Stimulated activated CD8-positive, alpha-beta memory T cell treated with anti-CD3 and anti-CD28 coated beads, Interleukin-15, amount 100 ng/mL, for 24 hours (primary cell): ENCODE results near the gene NAA38.

Source experiments
- DNase-seq: peaks from one replicate; pipeline ENCODE4 v3.0.0-alpha.2; 2020; ENCODE audit warnings: low read depth

NAA38 gene

GRCh38 chr17:7852262-7852670, 5.1 kb downstream of the NAA38 start:
- DNase-seq = no peak

GRCh38 chr17:7851438-7852261, 5.7 kb downstream of the NAA38 start:
- peak; percentile 75 for DNase-seq

- DNase-seq = no peak
Observed at GRCh38 chr17:7850701-7851437, 6.5 kb downstream of the NAA38 start.

- no peak for DNase-seq
Observed at GRCh38 chr17:7849751-7850504, 7.4 kb downstream of the NAA38 start.

GRCh38 chr17:7849130-7849750, 8.1 kb downstream of the NAA38 start:
- DNase-seq = no peak

DNA sequence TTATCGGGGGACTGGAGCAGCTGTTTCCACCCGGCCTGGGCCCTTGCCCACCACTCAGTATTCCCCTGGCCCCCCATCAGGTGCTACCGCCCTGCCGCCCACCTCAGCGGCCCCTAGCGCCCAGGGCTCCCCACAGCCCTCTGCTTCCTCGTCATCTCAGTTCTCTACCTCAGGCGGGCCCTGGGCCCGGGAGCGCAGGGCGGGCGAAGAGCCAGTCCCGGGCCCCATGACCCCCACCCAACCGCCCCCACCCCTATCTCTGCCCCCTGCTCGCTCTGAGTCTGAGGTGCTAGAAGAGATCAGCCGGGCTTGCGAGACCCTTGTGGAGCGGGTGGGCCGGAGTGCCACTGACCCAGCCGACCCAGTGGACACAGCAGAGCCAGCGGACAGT, 8.6 kb downstream of the NAA38 start:
- DNase-seq = no peak

DNA sequence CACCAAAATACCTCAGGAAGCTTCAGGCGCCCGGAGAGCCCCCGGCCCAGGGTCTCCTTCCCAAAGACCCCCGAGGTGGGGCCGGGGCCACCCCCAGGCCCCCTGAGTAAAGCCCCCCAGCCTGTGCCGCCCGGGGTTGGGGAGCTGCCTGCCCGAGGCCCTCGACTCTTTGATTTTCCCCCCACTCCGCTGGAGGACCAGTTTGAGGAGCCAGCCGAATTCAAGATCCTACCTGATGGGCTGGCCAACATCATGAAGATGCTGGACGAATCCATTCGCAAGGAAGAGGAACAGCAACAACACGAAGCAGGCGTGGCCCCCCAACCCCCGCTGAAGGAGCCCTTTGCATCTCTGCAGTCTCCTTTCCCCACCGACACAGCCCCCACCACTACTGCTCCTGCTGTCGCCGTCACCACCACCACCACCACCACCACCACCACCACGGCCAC, 9.2 kb downstream of the NAA38 start:
- no peak for DNase-seq

- DNase-seq = no peak
Observed at GRCh38 chr17:7846765-7847661, 10.3 kb downstream of the NAA38 start.

DNA sequence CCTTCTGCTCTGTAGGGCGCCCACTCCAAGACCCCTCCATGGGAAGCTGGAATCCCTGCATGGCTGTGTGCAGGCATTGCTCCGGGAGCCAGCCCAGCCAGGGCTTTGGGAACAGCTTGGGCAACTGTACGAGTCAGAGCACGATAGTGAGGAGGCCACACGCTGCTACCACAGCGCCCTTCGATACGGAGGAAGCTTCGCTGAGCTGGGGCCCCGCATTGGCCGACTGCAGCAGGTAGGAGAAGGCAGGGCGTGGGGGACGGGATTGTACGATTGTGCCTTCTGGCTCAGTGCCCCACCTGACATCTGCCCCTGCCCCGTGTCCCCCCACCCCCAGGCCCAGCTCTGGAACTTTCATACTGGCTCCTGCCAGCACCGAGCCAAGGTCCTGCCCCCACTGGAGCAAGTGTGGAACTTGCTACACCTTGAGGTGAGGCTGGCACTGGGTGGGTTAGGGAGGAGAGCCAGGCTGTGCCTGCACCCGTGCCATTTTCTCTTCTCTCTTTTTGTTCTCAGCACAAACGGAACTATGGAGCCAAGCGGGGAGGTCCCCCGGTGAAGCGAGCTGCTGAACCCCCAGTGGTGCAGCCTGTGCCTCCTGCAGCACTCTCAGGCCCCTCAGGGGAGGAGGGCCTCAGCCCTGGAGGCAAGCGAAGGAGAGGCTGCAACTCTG, 11.2 kb downstream of the NAA38 start:
- DNase-seq = no peak

GRCh38 chr17:7845359-7846062, 11.8 kb downstream of the NAA38 start:
- no peak for DNase-seq

GRCh38 chr17:7844292-7845154, 12.8 kb downstream of the NAA38 start:
- DNase-seq = peak; percentile 56

- DNase-seq = peak; percentile 76
Observed at GRCh38 chr17:7843536-7844291, 13.6 kb downstream of the NAA38 start.

- DNase-seq = peak; percentile 29
Observed at GRCh38 chr17:7843257-7843535, 14.2 kb downstream of the NAA38 start.

GRCh38 chr17:7842380-7843256, 14.7 kb downstream of the NAA38 start:
- peak; percentile 79 for DNase-seq

DNA sequence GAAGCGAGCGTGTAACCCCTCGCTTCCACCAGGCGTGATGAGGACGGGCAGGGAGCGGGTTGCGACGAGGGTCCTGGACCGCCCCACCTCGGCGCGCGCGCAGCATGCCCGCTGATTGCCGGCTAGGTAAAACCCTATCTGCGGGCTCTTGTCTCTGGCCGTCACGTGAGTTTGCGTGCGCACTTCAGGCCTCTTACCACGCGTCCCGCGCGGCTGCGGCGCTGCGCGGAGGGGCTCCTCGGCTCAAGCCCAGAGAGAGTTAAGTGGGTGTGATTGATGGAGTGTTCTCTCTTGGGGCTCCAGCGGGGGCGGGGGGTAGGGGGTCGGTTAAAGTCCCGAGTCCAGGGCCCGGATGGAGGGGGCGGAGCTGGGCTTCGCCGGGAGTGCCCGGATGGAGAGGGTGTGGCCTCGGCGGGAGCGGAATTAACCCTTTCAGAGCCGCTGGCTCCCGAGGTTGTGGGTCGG, 15.4 kb downstream of the NAA38 start:
- peak; percentile 79 for DNase-seq

GRCh38 chr17:7841396-7841914, 15.9 kb downstream of the NAA38 start:
- DNase-seq = peak; percentile 75

GRCh38 chr17:7840875-7841274, 16.5 kb downstream of the NAA38 start:
- no peak for DNase-seq
